ENCODE measurements around the gene TPK1.

Gene TPK1

DNA sequence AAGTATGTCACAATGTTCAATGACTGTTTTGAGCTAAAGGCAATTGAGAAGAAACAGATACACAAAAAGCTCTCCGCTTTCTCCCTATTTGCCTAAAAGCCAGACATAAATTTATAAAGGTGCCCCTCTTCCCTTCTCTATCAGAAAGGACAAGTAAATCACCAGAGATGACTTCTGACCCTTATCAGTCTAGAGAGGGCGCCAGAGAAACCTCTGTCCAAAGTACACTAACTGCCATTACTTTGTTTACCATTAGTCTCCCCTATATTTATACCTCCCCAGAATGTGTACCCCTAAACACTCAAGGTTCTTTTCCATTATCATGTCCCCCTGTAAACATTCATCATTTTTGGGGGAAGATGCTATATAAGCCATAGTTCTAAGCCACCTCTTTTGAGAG is 49.3 kb downstream of the TPK1 start:
- no peak for TF ChIP-seq CTCF (conservative IDR thresholded peaks at IDR 0.05; ENCODE audit: low read depth)
- POLR2A ChIA-PET (ENCODE audit: low non-redundant PET) = no interaction called here
- no peak overlapping the region for H3K27ac ChIP-seq
- no peak for DNase-seq (ENCODE audit: low spot score)
- CTCF ChIA-PET = no interaction called here

GRCh38 chr7:144786079-144786478 is 49.8 kb downstream of the TPK1 start:
- no peak for TF ChIP-seq CTCF (conservative IDR thresholded peaks at IDR 0.05; ENCODE audit: low read depth)
- no peak for DNase-seq (ENCODE audit: low spot score)
- ChIA-PET POLR2A (ENCODE audit: low non-redundant PET) (no interaction called here), CTCF (interaction anchor here (0.7 kb wide), 1 partner anchor 10 kb away, joined by 3 read pairs; no protein-coding TSS in a partner anchor)
- H3K27ac ChIP-seq = no peak overlapping the region

- ChIA-PET POLR2A (ENCODE audit: low non-redundant PET) (no interaction called here), CTCF (interaction anchor here (0.7 to 0.8 kb wide), 2 partner anchors 10 to 47 kb away, joined by 3 read pairs; no protein-coding TSS in a partner anchor)
- H3K27ac ChIP-seq = no peak overlapping the region
- DNase-seq (ENCODE audit: low spot score) = no peak
- TF ChIP-seq CTCF (conservative IDR thresholded peaks at IDR 0.05; ENCODE audit: low read depth) = no peak
Measured at GRCh38 chr7:144785521-144785920, 50.3 kb downstream of the TPK1 start.

DNA sequence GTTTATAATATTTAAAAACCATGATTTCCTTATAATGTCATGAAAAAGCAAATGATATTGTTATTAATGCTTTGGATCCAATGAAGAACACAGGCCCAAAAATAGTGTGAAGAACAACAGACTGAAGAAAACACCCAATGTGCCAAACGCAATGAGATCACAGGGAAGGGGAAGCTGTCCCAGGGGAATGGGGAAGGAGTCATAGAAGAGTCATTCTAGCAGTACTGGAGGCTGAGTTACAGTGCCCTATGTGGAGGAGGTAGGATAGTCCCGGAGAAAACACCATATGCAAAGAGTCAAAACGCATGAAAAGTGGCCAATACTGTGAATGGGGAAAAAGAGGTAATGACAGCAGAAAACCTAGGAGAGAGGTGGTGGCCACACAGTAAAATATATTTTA is 50.9 kb downstream of the TPK1 start:
- ChIA-PET POLR2A (ENCODE audit: low non-redundant PET) (no interaction called here), CTCF (interaction anchor here (0.8 kb wide), 1 partner anchor 46 kb away, joined by 3 read pairs; no protein-coding TSS in a partner anchor)
- no peak for DNase-seq (ENCODE audit: low spot score)
- H3K27ac ChIP-seq = no peak overlapping the region
- TF ChIP-seq CTCF (conservative IDR thresholded peaks at IDR 0.05; ENCODE audit: low read depth) = no peak

DNA sequence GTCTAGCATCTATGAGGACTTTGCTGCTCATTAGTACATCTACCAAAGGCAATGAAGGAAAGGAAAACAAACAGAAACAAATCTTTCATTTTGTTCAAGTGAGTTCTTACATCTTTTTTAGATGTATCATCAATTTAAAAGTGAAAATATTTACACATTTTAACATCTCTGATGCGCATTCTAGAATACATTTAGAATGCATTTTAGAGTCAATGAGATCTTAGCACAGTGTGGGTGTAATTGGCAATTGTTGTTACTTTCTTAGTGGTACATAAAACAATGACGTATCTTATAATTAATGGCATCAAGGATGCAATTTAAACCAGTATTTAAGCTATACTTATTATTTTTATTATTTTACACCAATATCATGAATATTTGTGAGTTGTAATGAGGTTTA is 51.4 kb downstream of the TPK1 start:
- CTCF ChIA-PET = interaction anchor here (0.8 kb wide), 1 partner anchor 46 kb away, joined by 3 read pairs; no protein-coding TSS in a partner anchor
- no peak for TF ChIP-seq CTCF (conservative IDR thresholded peaks at IDR 0.05; ENCODE audit: low read depth)
- POLR2A ChIA-PET (ENCODE audit: low non-redundant PET) = no interaction called here
- no peak overlapping the region for H3K27ac ChIP-seq
- DNase-seq (ENCODE audit: low spot score) = no peak

- H3K27ac ChIP-seq = no peak overlapping the region
- no peak for DNase-seq (ENCODE audit: low spot score)
- CTCF ChIA-PET = no interaction called here
- POLR2A ChIA-PET (ENCODE audit: low non-redundant PET) = no interaction called here
- no peak for TF ChIP-seq CTCF (conservative IDR thresholded peaks at IDR 0.05; ENCODE audit: low read depth)
Measured at GRCh38 chr7:144782883-144783282, 53.0 kb downstream of the TPK1 start.
